ENCODE measurements around the gene CHST8.

Gene CHST8

DNA sequence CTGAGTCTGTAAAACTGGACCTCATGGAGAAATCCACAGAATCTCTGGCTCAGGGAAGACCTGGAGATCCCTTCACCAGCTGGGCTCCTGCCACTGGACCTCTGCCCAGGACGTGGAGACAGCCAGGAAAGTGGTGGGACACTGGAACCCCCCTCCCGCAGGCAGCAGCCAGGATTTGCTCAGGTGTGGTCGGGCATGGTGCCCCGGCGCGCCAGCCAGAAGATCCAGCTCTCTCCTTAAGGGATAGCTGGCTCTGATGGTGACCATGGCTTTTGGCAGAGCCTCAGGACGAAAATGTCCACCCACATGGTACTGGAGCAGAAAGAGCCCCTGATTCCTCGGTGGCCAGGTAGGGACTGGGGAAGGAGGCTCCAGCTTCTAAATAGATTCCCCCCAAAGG, 148.4 kb downstream of the CHST8 start:
- Histone ChIP-seq H3K4me3 (ENCODE audit: extremely low read depth, insufficient read depth, low read length, poor library complexity, severe bottlenecking) (no peak overlapping the region), H3K36me3 (ENCODE audit: control insufficient read depth, insufficient read depth, low read length) (no peaks in the 10 kb centered on the region), H3K9me3 (ENCODE audit: control insufficient read depth, low read length) (no peaks in the 10 kb centered on the region), H3K4me1 (ENCODE audit: control insufficient read depth, insufficient read depth, low read length, poor library complexity, severe bottlenecking) (no peaks in the 10 kb centered on the region), H3K27ac (ENCODE audit: low read depth, low read length, severe bottlenecking) (no peak overlapping the region)
- 89 to 90% methylated on average over 6 to 8 of the region's 8 CpGs for WGBS, 2 experiments (ENCODE audit: insufficient coverage in 2 of 2)

DNA sequence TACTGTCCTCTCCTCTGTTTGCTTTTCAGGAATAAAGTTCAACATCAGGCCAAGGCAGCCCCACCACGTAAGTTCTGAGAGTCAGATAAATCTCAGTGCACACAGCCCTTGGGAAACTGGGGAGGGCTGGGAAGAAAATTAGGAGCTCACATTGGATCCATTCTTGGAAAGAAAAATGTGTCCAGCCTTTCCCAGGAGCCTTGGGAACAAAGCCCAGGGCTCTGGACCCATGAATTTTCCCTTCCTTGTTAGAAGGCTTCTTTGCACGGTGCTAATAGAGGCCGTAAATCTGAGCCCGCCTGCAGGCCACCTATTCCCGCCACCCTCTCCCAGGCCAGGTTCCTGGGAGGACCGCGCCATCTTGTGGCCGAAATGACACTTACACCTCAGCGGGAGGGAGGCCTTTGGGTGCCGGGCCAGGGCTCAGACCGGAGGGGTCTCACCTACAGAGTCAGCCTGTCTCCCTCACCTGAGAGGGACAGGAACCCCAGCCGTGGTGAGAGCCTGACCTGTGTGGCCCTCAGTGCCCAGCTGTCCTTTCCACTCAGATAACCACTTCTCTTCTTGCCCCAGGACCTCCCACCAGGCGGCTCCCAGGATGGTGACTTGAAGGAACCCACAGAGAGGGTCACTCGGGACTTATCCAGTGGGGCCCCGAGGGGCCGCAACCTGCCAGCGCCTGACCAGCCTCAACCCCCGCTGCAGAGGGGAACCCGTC, 149.8 kb downstream of the CHST8 start:
- no peaks in the 10 kb centered on the region for H3K36me3 ChIP-seq (ENCODE audit: control insufficient read depth, insufficient read depth, low read length)
- no peak overlapping the region for H3K27ac ChIP-seq (ENCODE audit: low read depth, low read length, severe bottlenecking)
- no peak overlapping the region for H3K4me3 ChIP-seq (ENCODE audit: extremely low read depth, insufficient read depth, low read length, poor library complexity, severe bottlenecking)
- H3K4me1 ChIP-seq (ENCODE audit: control insufficient read depth, insufficient read depth, low read length, poor library complexity, severe bottlenecking) = no peaks in the 10 kb centered on the region
- 40 to 43% methylated on average over 10 to 19 of the region's 19 CpGs for WGBS, 2 experiments (ENCODE audit: insufficient coverage in 2 of 2)
- H3K9me3 ChIP-seq (ENCODE audit: control insufficient read depth, low read length) = no peaks in the 10 kb centered on the region

DNA sequence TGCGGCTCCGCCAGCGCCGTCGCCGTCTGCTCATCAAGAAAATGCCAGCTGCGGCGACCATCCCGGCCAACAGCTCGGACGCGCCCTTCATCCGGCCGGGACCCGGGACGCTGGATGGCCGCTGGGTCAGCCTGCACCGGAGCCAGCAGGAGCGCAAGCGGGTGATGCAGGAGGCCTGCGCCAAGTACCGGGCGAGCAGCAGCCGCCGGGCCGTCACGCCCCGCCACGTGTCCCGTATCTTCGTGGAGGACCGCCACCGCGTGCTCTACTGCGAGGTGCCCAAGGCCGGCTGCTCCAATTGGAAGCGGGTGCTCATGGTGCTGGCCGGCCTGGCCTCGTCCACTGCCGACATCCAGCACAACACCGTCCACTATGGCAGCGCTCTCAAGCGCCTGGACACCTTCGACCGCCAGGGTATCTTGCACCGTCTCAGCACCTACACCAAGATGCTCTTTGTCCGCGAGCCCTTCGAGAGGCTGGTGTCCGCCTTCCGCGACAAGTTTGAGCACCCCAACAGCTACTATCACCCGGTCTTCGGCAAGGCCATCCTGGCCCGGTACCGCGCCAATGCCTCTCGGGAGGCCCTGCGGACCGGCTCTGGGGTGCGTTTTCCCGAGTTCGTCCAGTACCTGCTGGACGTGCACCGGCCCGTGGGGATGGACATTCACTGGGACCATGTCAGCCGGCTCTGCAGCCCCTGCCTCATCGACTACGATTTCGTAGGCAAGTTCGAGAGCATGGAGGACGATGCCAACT, 150.5 kb downstream of the CHST8 start:
- Histone ChIP-seq H3K4me1 (ENCODE audit: control insufficient read depth, insufficient read depth, low read length, poor library complexity, severe bottlenecking) (no peaks in the 10 kb centered on the region), H3K4me3 (ENCODE audit: extremely low read depth, insufficient read depth, low read length, poor library complexity, severe bottlenecking) (no peak overlapping the region), H3K27ac (ENCODE audit: low read depth, low read length, severe bottlenecking) (no peak overlapping the region), H3K9me3 (ENCODE audit: control insufficient read depth, low read length) (no peaks in the 10 kb centered on the region), H3K36me3 (ENCODE audit: control insufficient read depth, insufficient read depth, low read length) (no peaks in the 10 kb centered on the region)
- 93 to 95% methylated on average over 72 of the region's 72 CpGs for WGBS, 2 experiments (ENCODE audit: insufficient coverage in 2 of 2)

DNA sequence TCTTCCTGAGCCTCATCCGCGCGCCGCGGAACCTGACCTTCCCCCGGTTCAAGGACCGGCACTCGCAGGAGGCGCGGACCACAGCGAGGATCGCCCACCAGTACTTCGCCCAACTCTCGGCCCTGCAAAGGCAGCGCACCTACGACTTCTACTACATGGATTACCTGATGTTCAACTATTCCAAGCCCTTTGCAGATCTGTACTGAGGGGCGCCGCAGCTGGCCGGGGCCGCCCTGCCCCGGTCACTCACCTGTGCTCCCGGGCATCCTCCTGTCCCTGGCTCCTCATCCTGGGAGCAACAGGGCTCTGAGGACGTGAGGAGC, 151.1 kb downstream of the CHST8 start:
- no peaks in the 10 kb centered on the region for H3K9me3 ChIP-seq (ENCODE audit: control insufficient read depth, low read length)
- H3K4me3 ChIP-seq (ENCODE audit: extremely low read depth, insufficient read depth, low read length, poor library complexity, severe bottlenecking) = no peak overlapping the region
- WGBS, 2 experiments (ENCODE audit: insufficient coverage in 2 of 2) = 93 to 96% methylated on average over 23 of the region's 23 CpGs
- H3K27ac ChIP-seq (ENCODE audit: low read depth, low read length, severe bottlenecking) = no peak overlapping the region
- no peaks in the 10 kb centered on the region for H3K4me1 ChIP-seq (ENCODE audit: control insufficient read depth, insufficient read depth, low read length, poor library complexity, severe bottlenecking)
- H3K36me3 ChIP-seq (ENCODE audit: control insufficient read depth, insufficient read depth, low read length) = no peaks in the 10 kb centered on the region

DNA sequence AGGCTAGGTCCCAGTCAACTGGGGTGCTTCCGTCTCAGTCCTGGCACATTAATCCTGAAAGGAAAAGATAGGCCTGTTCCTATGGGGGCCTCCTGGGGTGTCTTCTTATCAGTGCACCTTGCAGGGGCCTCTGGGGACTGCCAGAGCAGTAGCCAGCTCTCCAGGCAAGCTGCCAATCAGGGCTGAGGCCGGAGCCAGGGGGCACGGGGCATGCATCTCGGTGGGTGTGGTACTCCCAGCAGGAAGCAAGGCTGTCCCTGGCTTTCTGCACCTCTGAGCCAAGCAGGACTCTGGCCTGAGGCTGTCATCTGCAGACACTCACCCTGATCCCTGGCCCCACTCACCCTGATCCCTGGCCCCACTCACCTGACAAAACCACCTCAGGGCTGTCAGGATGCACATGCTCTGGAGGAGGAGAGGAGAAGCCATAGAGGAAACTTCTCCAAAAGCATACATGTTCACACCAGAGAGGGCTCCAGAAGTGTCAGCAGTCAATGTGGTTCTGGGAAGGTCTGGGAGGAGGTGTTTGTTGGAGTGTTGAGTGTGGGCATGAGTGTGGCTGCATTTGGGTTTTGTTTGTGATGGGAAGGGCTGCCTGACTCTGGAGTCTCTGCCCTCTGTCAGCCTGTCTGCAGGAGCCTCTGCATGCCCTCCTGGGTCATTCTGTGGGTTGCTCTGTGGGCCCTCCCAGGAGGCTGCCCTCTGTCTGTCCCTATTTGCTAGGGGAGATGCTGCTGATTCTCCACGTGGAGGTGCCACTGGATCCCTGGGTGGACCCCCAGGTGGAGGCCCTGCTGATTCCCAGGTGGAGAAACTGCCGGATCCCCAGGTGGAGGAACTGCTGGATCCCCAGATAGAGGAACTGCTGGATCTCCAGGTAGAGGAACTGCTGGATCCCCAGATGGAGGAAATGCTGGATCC, 152.2 kb downstream of the CHST8 start:
- H3K4me1 ChIP-seq (ENCODE audit: control insufficient read depth, insufficient read depth, low read length, poor library complexity, severe bottlenecking) = no peaks in the 10 kb centered on the region
- H3K9me3 ChIP-seq (ENCODE audit: control insufficient read depth, low read length) = no peaks in the 10 kb centered on the region
- no peak overlapping the region for H3K27ac ChIP-seq (ENCODE audit: low read depth, low read length, severe bottlenecking)
- WGBS, 2 experiments (ENCODE audit: insufficient coverage in 2 of 2) = 59 to 63% methylated on average over 6 of the region's 6 CpGs
- H3K4me3 ChIP-seq (ENCODE audit: extremely low read depth, insufficient read depth, low read length, poor library complexity, severe bottlenecking) = no peak overlapping the region
- H3K36me3 ChIP-seq (ENCODE audit: control insufficient read depth, insufficient read depth, low read length) = no peaks in the 10 kb centered on the region

DNA sequence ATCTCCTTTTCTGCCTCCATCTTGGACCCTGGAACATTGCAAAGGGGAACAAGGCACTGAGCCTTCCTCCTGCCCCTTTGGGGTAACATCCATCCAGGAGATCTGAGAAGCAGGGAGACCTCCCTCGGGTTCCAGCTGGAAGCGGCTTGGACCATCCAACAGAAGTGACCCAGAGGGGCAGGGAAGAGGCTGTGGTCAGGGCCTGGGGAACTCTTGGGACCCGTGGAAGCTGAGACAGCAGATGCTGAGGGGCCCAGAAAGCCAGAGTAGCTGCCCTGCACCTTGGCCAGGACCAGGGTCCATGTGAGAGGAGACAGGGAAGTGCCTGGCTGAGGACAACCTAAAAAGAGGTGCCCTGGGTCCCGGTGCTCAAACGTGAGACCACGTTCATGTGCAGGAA, 153.0 kb downstream of the CHST8 start:
- H3K9me3 ChIP-seq (ENCODE audit: control insufficient read depth, low read length) = no peaks in the 10 kb centered on the region
- no peaks in the 10 kb centered on the region for H3K4me1 ChIP-seq (ENCODE audit: control insufficient read depth, insufficient read depth, low read length, poor library complexity, severe bottlenecking)
- 75 to 84% methylated on average over 6 of the region's 6 CpGs for WGBS, 2 experiments (ENCODE audit: insufficient coverage in 2 of 2)
- no peak overlapping the region for H3K4me3 ChIP-seq (ENCODE audit: extremely low read depth, insufficient read depth, low read length, poor library complexity, severe bottlenecking)
- H3K27ac ChIP-seq (ENCODE audit: low read depth, low read length, severe bottlenecking) = no peak overlapping the region
- H3K36me3 ChIP-seq (ENCODE audit: control insufficient read depth, insufficient read depth, low read length) = no peaks in the 10 kb centered on the region

DNA sequence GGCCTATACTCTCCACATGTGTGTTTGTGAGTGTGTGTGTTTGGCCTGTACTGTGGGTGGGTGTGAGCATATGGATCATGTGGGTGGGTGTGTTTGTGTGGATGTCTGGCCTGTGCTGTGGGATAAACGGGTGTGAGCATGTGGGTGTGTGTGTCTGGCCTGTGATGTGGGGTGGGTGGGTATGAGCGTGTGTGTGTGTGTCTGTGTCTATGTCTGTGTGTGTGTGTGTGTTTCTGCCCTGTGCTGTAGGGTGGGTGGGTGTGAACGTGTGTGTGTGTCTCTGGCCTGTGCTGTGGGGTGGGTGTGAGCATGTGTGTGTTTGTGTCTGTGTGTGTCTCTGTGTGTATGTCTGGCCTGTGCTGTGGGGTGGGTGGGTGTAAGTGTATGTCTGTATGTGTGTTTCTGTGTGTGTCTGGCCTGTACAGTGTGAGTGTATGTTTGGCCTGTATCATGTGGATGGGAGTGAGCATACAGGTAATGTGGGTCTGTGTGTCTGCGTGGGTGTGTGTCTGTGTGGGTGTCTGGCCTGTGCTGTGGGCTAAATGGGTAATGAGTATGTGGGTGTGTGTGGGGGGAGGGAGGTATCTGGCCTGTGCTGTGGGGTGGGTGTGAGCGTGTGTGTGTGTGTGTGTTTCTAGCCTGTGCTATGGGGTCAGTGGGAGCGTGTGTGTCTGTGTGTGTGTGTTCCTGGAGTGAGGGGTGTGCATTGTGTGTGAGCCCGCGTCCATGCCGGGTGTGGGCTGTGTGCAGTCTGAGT, 154.2 kb downstream of the CHST8 start:
- Histone ChIP-seq H3K4me3 (ENCODE audit: extremely low read depth, insufficient read depth, low read length, poor library complexity, severe bottlenecking) (no peak overlapping the region), H3K27ac (ENCODE audit: low read depth, low read length, severe bottlenecking) (no peak overlapping the region)
- WGBS, 2 experiments (ENCODE audit: insufficient coverage in 2 of 2) = 83 to 86% methylated on average over 5 to 9 of the region's 9 CpGs

DNA sequence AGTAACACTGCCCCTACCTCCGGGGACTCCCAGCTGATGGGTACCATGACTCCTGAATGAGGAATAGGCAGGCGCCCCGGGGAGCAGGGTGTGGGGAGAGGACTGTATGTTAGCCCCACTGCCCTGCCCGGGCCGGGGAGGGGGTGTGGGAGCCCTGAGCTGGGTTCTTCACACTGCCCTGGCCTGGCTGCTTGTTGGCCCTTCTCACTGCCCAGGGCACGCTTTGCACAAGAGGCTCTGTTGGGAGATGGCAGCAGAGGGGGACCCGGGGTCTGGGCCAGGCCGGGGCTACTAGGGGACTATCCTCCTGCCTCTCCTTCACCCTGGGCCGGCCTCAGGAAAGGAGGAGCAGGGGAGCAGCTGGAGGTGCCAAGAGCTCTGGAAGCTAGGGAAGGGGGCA, 155.6 kb downstream of the CHST8 start:
- H3K27ac ChIP-seq (ENCODE audit: low read depth, low read length, severe bottlenecking) = no peak overlapping the region
- WGBS, 2 experiments (ENCODE audit: insufficient coverage in 2 of 2) = 90 to 98% methylated on average over 6 to 8 of the region's 9 CpGs
- no peaks in the 10 kb centered on the region for H3K4me1 ChIP-seq (ENCODE audit: control insufficient read depth, insufficient read depth, low read length, poor library complexity, severe bottlenecking)
- H3K9me3 ChIP-seq (ENCODE audit: control insufficient read depth, low read length) = no peaks in the 10 kb centered on the region
- H3K36me3 ChIP-seq (ENCODE audit: control insufficient read depth, insufficient read depth, low read length) = no peaks in the 10 kb centered on the region
- no peak overlapping the region for H3K4me3 ChIP-seq (ENCODE audit: extremely low read depth, insufficient read depth, low read length, poor library complexity, severe bottlenecking)

More for the DNA sequence above, 154.2 kb downstream of the CHST8 start:
- Histone ChIP-seq H3K36me3 (ENCODE audit: control insufficient read depth, insufficient read depth, low read length) (no peaks in the 10 kb centered on the region), H3K9me3 (ENCODE audit: control insufficient read depth, low read length) (no peaks in the 10 kb centered on the region), H3K4me1 (ENCODE audit: control insufficient read depth, insufficient read depth, low read length, poor library complexity, severe bottlenecking) (no peaks in the 10 kb centered on the region)

DNA sequence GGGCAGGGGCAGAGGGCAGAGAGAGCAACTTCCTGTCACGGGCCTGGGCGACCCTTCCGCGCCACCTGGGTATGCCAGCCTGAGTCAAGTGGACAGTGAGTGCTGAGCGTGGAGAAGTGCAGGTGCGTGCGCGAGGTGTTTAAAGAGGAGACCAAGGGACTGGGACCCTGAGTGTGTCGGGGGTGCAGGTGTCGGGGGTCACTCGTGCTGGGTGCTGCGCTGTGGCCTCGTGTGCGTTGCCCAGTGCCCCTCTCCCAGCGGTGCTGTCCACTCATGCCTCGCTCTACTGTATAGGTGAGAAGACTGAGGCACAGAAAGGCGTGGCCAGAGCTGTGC, 156.0 kb downstream of the CHST8 start:
- WGBS, 2 experiments (ENCODE audit: insufficient coverage in 2 of 2) = 71% methylated on average over 16 of the region's 17 CpGs
- no peaks in the 10 kb centered on the region for H3K9me3 ChIP-seq (ENCODE audit: control insufficient read depth, low read length)
- H3K36me3 ChIP-seq (ENCODE audit: control insufficient read depth, insufficient read depth, low read length) = no peaks in the 10 kb centered on the region
- H3K27ac ChIP-seq (ENCODE audit: low read depth, low read length, severe bottlenecking) = no peak overlapping the region
- no peaks in the 10 kb centered on the region for H3K4me1 ChIP-seq (ENCODE audit: control insufficient read depth, insufficient read depth, low read length, poor library complexity, severe bottlenecking)
- H3K4me3 ChIP-seq (ENCODE audit: extremely low read depth, insufficient read depth, low read length, poor library complexity, severe bottlenecking) = no peak overlapping the region

DNA sequence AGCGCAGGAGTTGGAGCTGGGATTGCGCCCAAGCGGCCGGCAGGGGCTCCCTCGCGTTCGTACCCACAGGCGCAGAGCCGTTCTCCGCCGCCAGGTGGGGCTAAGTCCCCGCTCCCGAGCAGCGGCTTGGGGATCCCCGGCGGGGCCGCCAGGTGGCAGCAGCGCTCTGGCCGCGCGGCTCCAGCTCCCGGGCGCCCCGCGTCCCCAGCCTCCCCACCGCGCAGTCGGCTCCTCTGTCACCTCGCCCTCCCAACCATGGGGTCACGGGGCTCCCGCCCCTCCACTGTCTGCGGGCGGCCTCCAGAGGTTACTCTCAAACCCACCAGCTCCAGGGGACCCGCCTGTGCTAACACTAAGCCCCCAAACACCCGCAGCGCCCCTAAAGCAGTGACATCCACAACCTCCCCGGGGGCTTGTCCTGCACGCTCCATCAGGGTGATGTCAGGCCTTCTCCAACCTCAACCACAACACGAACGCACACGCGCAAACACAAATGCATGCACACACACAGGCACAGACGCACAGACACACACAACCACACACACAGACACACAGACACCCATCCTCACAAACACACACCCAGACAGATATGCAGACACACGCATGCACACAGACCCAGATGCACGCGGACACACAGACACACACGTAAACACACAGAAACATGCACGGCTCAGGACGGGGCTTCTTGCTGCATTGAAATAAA, 156.5 kb downstream of the CHST8 start:
- H3K4me3 ChIP-seq (ENCODE audit: extremely low read depth, insufficient read depth, low read length, poor library complexity, severe bottlenecking) = no peak overlapping the region
- 13 to 34% methylated on average over 29 to 32 of the region's 49 CpGs for WGBS, 2 experiments (ENCODE audit: insufficient coverage in 2 of 2)
- H3K4me1 ChIP-seq (ENCODE audit: control insufficient read depth, insufficient read depth, low read length, poor library complexity, severe bottlenecking) = no peaks in the 10 kb centered on the region
- no peaks in the 10 kb centered on the region for H3K9me3 ChIP-seq (ENCODE audit: control insufficient read depth, low read length)
- no peak overlapping the region for H3K27ac ChIP-seq (ENCODE audit: low read depth, low read length, severe bottlenecking)
- H3K36me3 ChIP-seq (ENCODE audit: control insufficient read depth, insufficient read depth, low read length) = no peaks in the 10 kb centered on the region
